DMS114 treated with DMSO at 0.1 percent for 48 hours (cell line): ENCODE measurements around the gene AFP.

Source experiments
- DNase-seq: peaks from one replicate; lab custom pipeline; 2025; ENCODE audit not compliant: unreplicated experiment; lab: John Stamatoyannopoulos, UW

The AFP gene

DNA sequence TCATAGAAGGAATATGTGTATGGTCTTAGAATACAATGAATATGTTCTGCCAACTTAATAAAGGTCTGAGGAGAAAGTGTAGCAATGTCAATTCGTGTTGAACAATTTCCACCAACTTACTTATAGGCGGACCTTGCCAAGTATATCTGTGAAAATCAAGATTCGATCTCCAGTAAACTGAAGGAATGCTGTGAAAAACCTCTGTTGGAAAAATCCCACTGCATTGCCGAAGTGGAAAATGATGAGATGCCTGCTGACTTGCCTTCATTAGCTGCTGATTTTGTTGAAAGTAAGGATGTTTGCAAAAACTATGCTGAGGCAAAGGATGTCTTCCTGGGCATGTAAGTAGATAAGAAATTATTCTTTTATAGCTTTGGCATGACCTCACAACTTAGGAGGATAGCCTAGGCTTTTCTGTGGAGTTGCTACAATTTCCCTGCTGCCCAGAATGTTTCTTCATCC lies 22.7 kb upstream of the AFP start:
- no peak for DNase-seq

DNA sequence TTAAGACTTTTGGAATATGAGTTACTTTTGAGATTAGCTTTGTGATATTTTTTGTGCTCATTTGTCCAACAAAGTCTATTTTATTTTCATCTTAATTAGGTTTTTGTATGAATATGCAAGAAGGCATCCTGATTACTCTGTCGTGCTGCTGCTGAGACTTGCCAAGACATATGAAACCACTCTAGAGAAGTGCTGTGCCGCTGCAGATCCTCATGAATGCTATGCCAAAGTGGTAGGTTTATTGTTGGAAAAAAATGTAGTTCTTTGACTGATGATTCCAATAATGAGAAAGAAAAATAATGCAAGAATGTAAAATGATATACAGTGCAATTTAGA lies 21.1 kb upstream of the AFP start:
- no peak for DNase-seq

DNA sequence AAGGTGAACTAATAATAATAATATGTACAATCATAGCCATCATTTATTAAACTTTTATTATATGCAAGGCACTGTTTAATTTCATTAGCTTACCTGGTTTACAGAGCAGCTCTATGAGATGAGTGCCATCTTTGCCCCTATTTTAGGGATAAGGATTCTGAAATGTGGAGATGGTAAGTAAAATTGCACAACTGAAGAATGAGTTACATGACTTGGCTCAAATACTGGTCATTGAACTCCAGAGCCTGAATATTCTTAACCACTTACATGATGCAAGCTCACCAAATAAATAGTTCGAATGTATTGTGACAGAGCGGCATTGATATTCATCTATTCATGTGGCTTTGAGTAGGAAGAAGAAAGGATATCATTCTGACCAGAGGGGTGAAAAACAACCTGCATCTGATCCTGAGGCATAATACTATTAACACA lies 20.2 kb upstream of the AFP start:
- no peak for DNase-seq

DNA sequence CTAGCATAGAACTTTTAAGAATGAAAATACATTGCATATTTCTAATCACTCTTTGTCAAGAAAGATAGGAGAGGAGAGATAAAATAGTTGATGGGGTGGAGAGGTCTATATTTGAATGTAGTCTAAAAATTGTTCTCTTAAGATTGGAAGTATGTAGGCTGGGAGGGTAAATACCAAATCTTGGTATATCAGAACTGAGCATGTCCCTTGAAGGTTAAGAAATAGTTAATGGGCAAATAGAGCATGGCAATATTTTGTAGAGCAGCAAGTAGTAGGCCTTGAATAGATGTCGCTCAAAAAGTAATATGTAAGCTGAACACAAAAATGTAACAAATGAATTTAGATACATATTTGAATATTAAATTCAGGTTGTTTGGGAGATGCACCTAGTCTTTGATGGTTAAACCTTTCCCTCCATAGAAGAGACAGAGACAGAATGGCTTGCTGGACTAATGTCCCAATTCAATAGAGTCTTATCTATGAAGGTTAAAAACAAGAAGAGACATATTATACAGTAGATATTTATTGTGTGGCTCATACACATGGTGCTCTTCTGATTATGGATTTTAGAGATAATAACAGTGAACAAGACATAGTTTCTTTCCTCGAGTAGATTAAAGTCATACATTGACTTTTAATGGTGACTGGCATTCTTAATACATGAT lies 19.5 kb upstream of the AFP start:
- DNase-seq, result no peak

- no peak for DNase-seq
Observed at GRCh38 chr4:73417342-73417741, 18.7 kb upstream of the AFP start.

DNA sequence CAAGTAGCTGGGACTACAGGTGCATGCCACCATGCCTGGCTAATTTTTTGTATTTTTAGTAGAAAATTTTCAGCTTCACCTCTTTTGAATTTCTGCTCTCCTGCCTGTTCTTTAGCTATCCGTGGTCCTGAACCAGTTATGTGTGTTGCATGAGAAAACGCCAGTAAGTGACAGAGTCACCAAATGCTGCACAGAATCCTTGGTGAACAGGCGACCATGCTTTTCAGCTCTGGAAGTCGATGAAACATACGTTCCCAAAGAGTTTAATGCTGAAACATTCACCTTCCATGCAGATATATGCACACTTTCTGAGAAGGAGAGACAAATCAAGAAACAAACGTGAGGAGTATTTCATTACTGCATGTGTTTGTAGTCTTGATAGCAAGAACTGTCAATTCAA lies 18.0 kb upstream of the AFP start:
- no peak for DNase-seq

DNA sequence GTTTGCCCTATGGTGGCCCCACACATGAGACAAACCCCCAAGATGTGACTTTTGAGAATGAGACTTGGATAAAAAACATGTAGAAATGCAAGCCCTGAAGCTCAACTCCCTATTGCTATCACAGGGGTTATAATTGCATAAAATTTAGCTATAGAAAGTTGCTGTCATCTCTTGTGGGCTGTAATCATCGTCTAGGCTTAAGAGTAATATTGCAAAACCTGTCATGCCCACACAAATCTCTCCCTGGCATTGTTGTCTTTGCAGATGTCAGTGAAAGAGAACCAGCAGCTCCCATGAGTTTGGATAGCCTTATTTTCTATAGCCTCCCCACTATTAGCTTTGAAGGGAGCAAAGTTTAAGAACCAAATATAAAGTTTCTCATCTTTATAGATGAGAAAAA lies 17.3 kb upstream of the AFP start:
- no peak for DNase-seq

DNA sequence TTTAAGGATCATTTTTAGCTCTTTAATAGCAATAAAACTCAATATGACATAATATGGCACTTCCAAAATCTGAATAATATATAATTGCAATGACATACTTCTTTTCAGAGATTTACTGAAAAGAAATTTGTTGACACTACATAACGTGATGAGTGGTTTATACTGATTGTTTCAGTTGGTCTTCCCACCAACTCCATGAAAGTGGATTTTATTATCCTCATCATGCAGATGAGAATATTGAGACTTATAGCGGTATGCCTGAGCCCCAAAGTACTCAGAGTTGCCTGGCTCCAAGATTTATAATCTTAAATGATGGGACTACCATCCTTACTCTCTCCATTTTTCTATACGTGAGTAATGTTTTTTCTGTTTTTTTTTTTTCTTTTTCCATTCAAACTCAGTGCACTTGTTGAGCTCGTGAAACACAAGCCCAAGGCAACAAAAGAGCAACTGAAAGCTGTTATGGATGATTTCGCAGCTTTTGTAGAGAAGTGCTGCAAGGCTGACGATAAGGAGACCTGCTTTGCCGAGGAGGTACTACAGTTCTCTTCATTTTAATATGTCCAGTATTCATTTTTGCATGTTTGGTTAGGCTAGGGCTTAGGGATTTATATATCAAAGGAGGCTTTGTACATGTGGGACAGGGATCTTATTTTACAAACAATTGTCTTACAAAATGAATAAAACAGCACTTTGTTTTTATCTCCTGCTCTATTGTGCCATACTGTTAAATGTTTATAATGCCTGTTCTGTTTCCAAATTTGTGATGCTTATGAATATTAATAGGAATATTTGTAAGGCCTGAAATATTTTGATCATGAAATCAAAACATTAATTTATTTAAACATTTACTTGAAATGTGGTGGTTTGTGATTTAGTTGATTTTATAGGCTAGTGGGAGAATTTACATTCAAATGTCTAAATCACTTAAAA lies 16.6 kb upstream of the AFP start:
- DNase-seq, result no peak

DNA sequence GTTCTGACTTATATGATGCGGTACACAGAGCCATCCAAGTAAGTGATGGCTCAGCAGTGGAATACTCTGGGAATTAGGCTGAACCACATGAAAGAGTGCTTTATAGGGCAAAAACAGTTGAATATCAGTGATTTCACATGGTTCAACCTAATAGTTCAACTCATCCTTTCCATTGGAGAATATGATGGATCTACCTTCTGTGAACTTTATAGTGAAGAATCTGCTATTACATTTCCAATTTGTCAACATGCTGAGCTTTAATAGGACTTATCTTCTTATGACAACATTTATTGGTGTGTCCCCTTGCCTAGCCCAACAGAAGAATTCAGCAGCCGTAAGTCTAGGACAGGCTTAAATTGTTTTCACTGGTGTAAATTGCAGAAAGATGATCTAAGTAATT lies 15.4 kb upstream of the AFP start:
- no peak for DNase-seq

- DNase-seq, result no peak
Observed at GRCh38 chr4:73421708-73422457, 14.1 kb upstream of the AFP start.

- no peak for DNase-seq
Observed at GRCh38 chr4:73422458-73422752, 13.6 kb upstream of the AFP start.

- no peak for DNase-seq
Observed at GRCh38 chr4:73423184-73423583, 12.8 kb upstream of the AFP start.

- DNase-seq, result no peak
Observed at GRCh38 chr4:73426666-73427065, 9.4 kb upstream of the AFP start.

DNA sequence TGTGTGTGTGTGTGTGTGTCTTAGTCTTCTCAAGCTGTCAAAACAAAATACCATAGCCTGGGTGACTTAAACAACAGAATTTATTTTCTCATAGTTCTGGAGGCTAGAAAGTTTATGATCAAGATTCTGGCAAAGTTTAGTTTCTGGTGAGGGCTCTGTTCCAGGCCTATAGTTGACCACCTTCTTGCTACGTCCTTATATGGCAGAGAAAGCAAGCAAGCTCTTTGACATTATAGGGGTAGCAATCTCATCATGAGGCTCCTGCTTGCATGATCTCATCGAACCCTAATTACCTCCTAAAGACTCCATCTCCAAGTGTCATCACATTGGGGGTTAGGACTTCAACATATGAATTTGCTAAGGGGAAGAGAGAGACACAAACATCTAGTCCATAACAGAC lies 6.9 kb upstream of the AFP start:
- no peak for DNase-seq

GRCh38 chr4:73429826-73430587 lies 6.0 kb upstream of the AFP start:
- DNase-seq, result no peak

DNA sequence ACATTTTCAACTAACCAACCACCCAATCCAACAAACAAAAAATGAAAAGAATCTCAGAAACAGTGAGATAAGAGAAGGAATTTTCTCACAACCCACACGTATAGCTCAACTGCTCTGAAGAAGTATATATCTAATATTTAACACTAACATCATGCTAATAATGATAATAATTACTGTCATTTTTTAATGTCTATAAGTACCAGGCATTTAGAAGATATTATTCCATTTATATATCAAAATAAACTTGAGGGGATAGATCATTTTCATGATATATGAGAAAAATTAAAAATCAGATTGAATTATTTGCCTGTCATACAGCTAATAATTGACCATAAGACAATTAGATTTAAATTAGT lies 4.2 kb upstream of the AFP start:
- DNase-seq, result no peak

DNA sequence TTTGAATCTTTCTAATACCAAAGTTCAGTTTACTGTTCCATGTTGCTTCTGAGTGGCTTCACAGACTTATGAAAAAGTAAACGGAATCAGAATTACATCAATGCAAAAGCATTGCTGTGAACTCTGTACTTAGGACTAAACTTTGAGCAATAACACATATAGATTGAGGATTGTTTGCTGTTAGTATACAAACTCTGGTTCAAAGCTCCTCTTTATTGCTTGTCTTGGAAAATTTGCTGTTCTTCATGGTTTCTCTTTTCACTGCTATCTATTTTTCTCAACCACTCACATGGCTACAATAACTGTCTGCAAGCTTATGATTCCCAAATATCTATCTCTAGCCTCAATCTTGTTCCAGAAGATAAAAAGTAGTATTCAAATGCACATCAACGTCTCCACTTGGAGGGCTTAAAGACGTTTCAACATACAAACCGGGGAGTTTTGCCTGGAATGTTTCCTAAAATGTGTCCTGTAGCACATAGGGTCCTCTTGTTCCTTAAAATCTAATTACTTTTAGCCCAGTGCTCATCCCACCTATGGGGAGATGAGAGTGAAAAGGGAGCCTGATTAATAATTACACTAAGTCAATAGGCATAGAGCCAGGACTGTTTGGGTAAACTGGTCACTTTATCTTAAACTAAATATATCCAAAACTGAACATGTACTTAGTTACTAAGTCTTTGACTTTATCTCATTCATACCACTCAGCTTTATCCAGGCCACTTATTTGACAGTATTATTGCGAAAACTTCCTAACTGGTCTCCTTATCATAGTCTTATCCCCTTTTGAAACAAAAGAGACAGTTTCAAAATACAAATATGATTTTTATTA lies 3.6 kb upstream of the AFP start:
- no peak for DNase-seq

GRCh38 chr4:73433140-73433539 lies 2.9 kb upstream of the AFP start:
- DNase-seq, result no peak

GRCh38 chr4:73434311-73434710 lies 1.7 kb upstream of the AFP start:
- DNase-seq, result no peak
